HUES48 (cell line): ENCODE results near the gene CEACAM20.

Source experiments
- H3K27ac ChIP-seq: one replicate; pipeline ENCODE4 v1.7.0; 2013; ENCODE audit warnings: low read depth, low read length, inconsistent platforms
- H3K27me3 ChIP-seq: 2 replicates; pipeline ENCODE4 v1.6.1; 2013; ENCODE audit warnings: mild to moderate bottlenecking, low read length; ENCODE audit not compliant: control insufficient read depth, insufficient read depth
- H3K36me3 ChIP-seq: 2 replicates; pipeline ENCODE4 v1.6.1; 2013; ENCODE audit warnings: low read length; ENCODE audit not compliant: control insufficient read depth, insufficient read depth
- H3K4me1 ChIP-seq: 2 replicates; pipeline ENCODE4 v1.6.1; 2013; ENCODE audit warnings: mild to moderate bottlenecking, low read length; ENCODE audit not compliant: control insufficient read depth, insufficient read depth
- H3K4me3 ChIP-seq: 2 replicates; pipeline ENCODE4 v1.5.1; 2013; ENCODE audit warnings: mild to moderate bottlenecking, low read depth, low read length
- H3K9ac ChIP-seq: 2 replicates; pipeline ENCODE4 v1.6.1; 2013; ENCODE audit warnings: mild to moderate bottlenecking, low read depth, low read length, moderate library complexity
- H3K9me3 ChIP-seq: 2 replicates; pipeline ENCODE4 v1.6.1; 2013; ENCODE audit warnings: low read length; ENCODE audit not compliant: control insufficient read depth, insufficient read depth

CEACAM20 gene

DNA sequence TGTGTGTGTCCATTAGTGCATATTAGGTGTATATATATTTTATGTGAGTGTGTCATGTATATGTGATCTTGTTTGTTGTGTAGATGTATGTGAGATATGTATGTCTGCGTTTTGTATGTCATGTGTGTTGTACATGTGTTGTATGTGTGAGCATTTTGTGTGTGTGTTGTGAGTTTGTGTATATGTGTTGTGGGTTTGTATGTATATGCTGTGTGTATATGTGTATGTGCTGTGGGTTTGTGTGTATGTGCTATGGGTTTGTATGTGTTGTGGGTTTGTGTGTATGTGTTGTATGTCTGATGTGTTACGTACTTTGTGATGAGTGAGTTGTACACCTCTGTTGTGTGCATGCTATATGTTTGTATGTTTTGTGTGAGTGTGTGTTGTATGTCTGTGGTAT lies 8.1 kb downstream of the CEACAM20 start:
- Histone ChIP-seq H3K9ac (no peak overlapping the region), H3K27ac (no peak overlapping the region)

DNA sequence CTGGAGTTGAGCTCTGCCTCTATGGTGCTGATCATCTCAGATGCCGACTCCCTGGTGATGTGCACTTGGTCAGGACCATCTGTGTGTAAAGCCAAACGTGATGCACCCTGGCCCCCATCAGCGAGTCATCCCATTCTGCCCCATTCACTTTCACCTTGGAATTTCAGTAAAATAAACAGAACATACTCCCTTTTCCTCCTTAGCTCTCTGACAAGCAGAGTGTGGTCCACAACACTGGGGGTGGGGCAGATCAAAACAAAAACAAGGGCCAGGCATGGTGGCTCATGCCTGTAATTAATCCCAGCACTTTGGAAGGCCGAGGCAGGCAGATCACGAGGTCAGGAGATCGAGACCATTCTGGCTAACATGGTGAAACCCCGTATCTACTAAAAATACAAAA lies 12.3 kb downstream of the CEACAM20 start:
- Histone ChIP-seq H3K27me3 (no peaks in the 10 kb centered on the region), H3K36me3 (no peaks in the 10 kb centered on the region), H3K9me3 (peaks cover 37% of the 10 kb centered on the region), H3K4me3 (no peak overlapping the region), H3K4me1 (no peaks in the 10 kb centered on the region), H3K9ac (no peak overlapping the region), H3K27ac (no peak overlapping the region)

More for the DNA sequence above, 8.1 kb downstream of the CEACAM20 start:
- Histone ChIP-seq H3K9me3 (peaks cover 45% of the 10 kb centered on the region), H3K36me3 (no peaks in the 10 kb centered on the region), H3K4me1 (no peaks in the 10 kb centered on the region), H3K4me3 (no peak overlapping the region), H3K27me3 (no peaks in the 10 kb centered on the region)

DNA sequence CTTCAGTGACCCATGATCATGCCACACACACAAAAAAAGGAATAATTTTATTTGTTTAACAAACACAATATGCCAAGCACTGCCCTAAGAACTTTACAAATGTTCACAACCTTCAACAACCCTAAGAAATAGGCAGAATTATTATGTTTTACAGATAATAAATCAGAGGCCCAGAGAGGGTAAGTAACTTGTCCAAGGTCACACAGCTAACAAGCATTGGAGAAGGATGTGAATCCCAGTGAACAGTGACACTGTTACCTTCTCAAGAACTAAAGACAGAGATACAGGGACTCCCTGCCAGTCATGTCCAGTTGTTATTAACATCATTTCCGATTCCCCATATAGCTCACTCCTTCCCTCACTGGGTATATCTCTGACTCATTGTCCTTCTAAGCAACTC lies 13.6 kb downstream of the CEACAM20 start:
- H3K9ac ChIP-seq: no peak overlapping the region
- no peaks in the 10 kb centered on the region for H3K4me1 ChIP-seq
- H3K9me3 ChIP-seq: peaks cover 31% of the 10 kb centered on the region
- H3K27ac ChIP-seq: no peak overlapping the region
- H3K27me3 ChIP-seq: no peaks in the 10 kb centered on the region
- no peaks in the 10 kb centered on the region for H3K36me3 ChIP-seq
- H3K4me3 ChIP-seq: no peak overlapping the region

DNA sequence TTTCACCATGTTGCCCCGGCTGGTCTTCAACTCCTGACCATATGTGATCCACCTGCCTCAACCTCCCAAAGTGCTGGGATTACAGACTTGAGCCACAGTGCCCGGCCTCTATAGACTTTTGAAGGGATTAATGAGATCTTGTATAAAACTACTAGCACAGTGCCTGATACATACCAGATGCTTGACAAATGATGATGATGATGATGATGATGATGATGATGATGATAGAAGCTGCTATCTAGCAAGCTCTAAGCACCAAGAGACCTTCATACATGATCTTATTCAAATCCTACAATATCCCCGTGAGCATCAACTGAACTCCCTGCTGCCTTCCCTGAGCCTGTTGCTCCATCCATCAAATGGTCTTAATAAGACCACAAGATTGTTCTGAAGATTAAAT lies 14.4 kb downstream of the CEACAM20 start:
- H3K4me3 ChIP-seq: no peak overlapping the region
- no peak overlapping the region for H3K9ac ChIP-seq
- no peak overlapping the region for H3K27ac ChIP-seq
- no peaks in the 10 kb centered on the region for H3K27me3 ChIP-seq
- no peaks in the 10 kb centered on the region for H3K4me1 ChIP-seq
- peaks cover 26% of the 10 kb centered on the region for H3K9me3 ChIP-seq
- no peaks in the 10 kb centered on the region for H3K36me3 ChIP-seq

DNA sequence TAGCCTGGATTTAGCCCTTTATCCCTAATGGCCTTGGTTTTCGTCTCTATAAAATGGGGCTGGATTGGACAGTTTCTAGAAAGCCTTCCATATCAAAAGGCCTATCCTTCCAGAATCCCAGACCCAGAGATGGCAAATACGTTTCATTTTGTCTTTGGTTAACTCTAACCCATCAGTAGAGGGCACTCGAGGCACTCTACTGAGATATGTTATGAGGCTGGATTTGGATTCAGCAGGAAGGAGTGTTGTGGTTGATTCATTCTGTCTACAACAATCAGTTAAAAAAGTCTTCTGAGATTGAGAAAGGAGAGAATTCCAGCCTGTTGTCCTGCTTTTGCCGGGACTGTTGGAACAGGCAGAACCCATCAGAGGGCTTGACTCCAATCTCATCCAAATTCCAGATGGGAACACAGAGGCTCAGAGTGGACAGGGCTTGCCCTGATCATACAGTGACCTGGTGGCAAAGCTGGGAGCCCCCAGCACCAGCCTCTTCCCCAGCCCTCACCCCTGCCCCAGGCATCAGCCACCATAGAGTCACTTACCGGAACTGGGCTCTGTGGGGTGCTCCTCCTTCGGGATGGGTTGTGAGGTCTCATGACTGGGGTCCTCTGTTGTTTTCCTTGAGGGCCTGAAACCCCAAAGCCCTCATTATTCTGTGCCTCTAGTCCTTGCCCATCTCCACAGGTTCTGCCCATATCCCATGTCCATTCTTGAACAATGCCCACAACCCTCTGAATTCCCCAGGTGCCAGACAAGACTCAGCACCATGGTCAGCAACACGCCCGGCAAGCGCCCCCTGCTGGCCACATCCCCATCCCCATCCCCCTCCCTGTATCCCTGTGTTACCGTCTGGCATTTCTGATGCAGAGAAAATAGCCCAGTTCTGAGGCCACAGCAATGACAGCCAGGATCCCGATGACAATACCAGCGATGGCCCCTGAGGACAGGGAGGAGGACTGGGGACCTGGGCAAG lies 16.9 kb downstream of the CEACAM20 start:
- H3K36me3 ChIP-seq: no peaks in the 10 kb centered on the region

DNA sequence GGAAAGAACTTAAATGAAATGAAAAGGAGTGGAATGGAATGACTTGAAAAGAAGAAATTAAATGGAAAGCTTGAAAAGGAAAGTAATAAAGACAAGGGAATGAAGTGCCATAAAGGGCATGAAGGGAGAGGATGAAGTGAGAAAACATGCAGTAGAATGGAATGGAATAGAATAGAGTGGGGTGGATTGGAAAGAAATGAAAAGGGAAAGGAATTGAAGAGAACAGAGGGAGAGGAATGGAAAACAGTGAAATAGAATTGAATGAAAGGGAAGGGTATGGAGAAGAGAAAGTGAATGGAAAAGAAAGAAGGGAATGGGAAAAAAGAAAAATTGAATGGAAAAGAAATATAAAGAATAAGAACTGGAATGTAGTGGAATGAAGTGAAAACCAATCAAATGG lies 20.0 kb downstream of the CEACAM20 start:
- H3K9me3 ChIP-seq: peaks cover 23% of the 10 kb centered on the region
- no peaks in the 10 kb centered on the region for H3K36me3 ChIP-seq
- no peaks in the 10 kb centered on the region for H3K27me3 ChIP-seq
- H3K4me3 ChIP-seq: no peak overlapping the region
- H3K27ac ChIP-seq: no peak overlapping the region
- no peaks in the 10 kb centered on the region for H3K4me1 ChIP-seq
- H3K9ac ChIP-seq: no peak overlapping the region

More for the DNA sequence above, 16.9 kb downstream of the CEACAM20 start:
- Histone ChIP-seq H3K27ac (no peak overlapping the region), H3K9me3 (peaks cover 27% of the 10 kb centered on the region), H3K27me3 (no peaks in the 10 kb centered on the region), H3K4me3 (no peak overlapping the region), H3K4me1 (no peaks in the 10 kb centered on the region), H3K9ac (no peak overlapping the region)

DNA sequence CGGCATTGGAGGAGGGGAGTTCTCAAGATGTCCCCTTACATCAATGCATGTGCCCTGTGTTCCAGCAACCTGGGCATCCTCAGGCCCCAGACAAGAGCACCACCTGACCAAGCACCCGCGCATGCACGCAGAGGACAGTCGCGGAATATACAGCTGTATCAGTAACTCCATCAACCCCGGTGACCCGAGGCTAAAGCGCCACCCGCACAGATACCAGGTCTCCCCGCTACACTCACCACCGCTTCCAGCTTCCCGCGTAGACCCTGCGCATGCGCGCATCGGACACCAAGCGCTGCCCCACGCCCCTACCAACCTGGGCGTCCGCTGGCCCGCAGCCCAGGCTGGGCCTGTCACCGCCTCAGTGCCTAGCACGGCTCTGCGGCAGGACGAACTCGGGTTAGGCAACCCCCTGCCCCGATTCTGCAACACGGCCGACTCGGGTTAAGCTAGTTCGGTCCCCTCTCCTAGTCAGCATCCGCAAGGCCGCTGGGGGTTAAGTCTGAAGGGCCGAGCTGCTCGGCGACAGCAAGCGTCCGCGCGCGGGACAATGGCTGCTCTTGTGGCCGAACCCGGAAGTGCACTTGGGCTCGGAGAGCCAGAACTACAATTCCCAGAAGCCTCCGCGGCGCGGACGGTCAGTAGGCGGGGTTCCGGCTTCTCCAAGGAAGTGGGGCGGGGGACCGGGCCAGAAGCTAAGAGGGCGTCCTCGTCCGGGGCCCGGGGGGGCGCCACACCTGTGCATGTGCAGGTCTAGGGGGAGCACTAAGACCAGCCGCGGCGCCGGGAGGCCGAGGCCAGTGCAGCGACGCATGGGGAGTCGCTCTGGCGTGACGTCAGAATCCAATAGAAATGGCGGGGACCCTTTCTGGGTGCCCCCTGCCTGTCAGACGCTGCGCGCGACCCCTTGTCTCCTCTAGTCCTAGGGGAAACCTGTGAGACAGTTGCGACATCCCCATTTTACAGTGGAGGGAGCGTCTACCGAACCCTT lies 29.2 kb downstream of the CEACAM20 start, which contains the start of gene ZNF180:
TSS of gene ZNF180 (minus strand) at position 561 of the 988 bp plus-strand sequence. CDS start 3,188 bp downstream, outside the sequence.
- peak within 1 kb of the TSS; percentile 88 for H3K27ac ChIP-seq

DNA sequence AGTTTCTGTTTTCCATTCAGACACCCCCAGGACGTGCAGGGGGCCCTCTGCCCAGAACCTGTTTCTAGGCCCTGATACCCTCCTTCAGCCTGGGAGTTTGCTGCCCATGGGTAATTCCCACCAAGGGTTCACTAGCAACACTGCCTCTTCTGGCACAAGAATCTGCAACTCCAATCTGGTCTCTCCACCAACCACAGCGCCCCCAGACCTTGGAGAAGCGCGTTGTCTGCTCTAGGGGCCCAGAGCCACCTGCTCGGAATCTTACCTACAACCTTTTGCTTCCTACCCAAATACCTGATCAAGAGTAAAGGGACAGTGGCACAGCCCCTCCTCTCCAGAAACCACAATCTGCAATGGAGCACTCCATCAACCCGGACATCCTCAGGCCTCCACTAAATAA lies 29.9 kb downstream of the CEACAM20 start:
- peak overlapping the region; percentile 99 for H3K4me3 ChIP-seq
- H3K4me1 ChIP-seq: 0 out of 2 replicates have a peak, but pooled peaks cover 2% of the 10 kb centered on the region
- H3K9ac ChIP-seq: peak overlapping the region; percentile 68
- peak overlapping the region; percentile 88 for H3K27ac ChIP-seq
- peaks cover 29% of the 10 kb centered on the region for H3K36me3 ChIP-seq
- H3K9me3 ChIP-seq: peaks cover 58% of the 10 kb centered on the region
- no peaks in the 10 kb centered on the region for H3K27me3 ChIP-seq

More for the DNA sequence above, 29.2 kb downstream of the CEACAM20 start, which contains the start of gene ZNF180:
- H3K9me3 ChIP-seq: peaks cover 56% of the 10 kb centered on the region
- 0 out of 2 replicates have a peak, but pooled peaks cover 2% of the 10 kb centered on the region for H3K4me1 ChIP-seq
- peak within 1 kb of the TSS; percentile 99 for H3K4me3 ChIP-seq
- H3K27me3 ChIP-seq: no peaks in the 10 kb centered on the region
- peaks cover 22% of the 10 kb centered on the region for H3K36me3 ChIP-seq
- peak within 1 kb of the TSS; percentile 68 for H3K9ac ChIP-seq

DNA sequence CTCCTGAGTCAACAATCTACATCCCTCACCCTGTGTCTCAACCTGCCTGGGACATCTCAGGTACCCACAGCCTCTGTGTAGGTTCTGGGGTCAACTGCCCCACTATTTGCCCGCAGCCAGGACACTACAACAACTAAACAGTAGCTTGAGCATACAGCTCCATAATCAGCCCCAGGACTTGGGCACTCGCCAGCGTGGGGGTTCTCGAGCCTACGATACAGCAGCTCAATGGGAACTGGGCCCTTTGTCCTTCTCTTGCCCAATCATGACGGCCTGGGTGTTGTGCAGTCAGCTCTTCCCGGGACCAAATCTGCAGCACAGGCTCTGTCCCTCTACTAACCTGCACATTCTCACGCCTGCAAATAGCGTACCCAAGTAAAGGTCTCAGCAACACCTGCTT lies 30.5 kb downstream of the CEACAM20 start:
- Histone ChIP-seq H3K27me3 (no peaks in the 10 kb centered on the region), H3K9me3 (peaks cover 57% of the 10 kb centered on the region), H3K4me1 (0 out of 2 replicates have a peak, but pooled peaks cover 2% of the 10 kb centered on the region), H3K9ac (no peak overlapping the region), H3K36me3 (peaks cover 35% of the 10 kb centered on the region), H3K27ac (no peak overlapping the region), H3K4me3 (peak overlapping the region; percentile 99)

DNA sequence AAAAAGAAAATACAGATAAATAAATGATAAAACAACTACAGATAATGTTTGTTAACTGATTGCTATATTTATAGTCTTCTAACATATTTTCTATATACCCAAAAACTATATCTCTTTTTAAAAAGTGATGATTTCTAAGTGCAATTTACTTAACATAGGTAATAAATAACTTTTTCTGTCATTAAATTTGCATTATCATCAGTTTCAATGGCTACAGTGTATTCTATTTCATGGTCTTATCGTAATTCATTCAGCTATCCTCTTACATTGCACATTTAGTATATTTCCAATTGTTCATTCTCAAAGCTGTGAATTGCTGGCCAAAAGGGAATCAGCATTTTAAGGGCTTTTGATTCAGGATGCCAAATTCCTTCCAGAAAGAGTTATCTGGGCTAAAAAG lies 32.8 kb downstream of the CEACAM20 start:
- H3K27me3 ChIP-seq: no peaks in the 10 kb centered on the region
- no peak overlapping the region for H3K9ac ChIP-seq
- H3K27ac ChIP-seq: no peak overlapping the region
- H3K36me3 ChIP-seq: peaks cover 56% of the 10 kb centered on the region
- H3K4me3 ChIP-seq: no peak overlapping the region
- H3K4me1 ChIP-seq: 0 out of 2 replicates have a peak, but pooled peaks cover 2% of the 10 kb centered on the region
- H3K9me3 ChIP-seq: peaks cover 67% of the 10 kb centered on the region
